Tibial nerve (tissue), 4 donors: ENCODE measurements around the gene IL1R2.
"Not testable (repeated sequence)": the region's sequence is repeated elsewhere in the genome, so short reads cannot be mapped to it uniquely, and the experiment has no call there.

Source experiments
- CTCF ChIP-seq, 5 experiments: fragments of 200-600 bp in 3 of 5; fragments of 450-650 bp in 2 of 5; sonication (generic) in 3 of 5; IDR thresholded peaks; one replicate each; pipeline ENCODE4 v1.5.1; 2016 to 2019; ENCODE audit warnings: antibody characterized with exemption in 5 of 5, mild to moderate bottlenecking in 3 of 5, moderate library complexity in 2 of 5
- EP300 ChIP-seq, 2 donors: sonication (generic); formaldehyde crosslinking; IDR thresholded peaks; one replicate each; pipeline ENCODE4 v1.6.1; 2017; ENCODE audit warnings: antibody characterized with exemption in 2 of 2, mild to moderate bottlenecking in 1 of 2
- POLR2A ChIP-seq, 2 donors: fragments of 450-650 bp; IDR thresholded peaks; one replicate each; pipeline ENCODE4 v1.6.1; 2017; ENCODE audit warnings: antibody characterized with exemption in 2 of 2, mild to moderate bottlenecking in 2 of 2, moderate library complexity in 2 of 2

GRCh38 chr2:102002909-102003308 is 11.1 kb downstream of the IL1R2 start:
- not testable (repeated sequence) for TF ChIP-seq CTCF, EP300, POLR2A (IDR thresholded peaks at IDR 0.05)
